ENCODE results near the gene CCBE1. TPM values are rescaled to one million over a fixed set of nuclear protein-coding genes. Genes with fewer than 3 reads are reported as not detected.

CCBE1 gene
- total and polyA plus RNA-seq, 9 of the 15 experiments (the other 6 are each of a cell fraction or from before 2014, with no cell fraction given) = 0.20 TPM; not detected in 8

DNA sequence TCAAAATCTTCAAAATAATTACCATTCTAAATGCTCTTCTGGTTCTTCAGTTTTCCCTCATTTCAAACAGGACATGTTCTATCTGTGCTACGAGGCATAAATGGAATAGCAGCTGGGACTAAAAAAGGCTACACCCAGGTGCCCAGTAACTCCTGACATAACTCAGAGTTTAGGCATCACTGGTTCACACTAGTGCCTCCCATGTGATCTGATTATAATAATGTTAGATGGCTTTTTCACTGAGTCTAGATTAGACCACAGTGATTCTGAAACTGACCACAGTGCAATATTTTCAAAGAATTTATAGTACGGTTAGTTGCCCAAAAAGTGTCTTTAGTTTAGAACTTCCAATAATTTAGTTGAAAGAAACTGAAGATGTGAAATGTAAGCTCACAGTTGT is 123.3 kb downstream of the CCBE1 start (continued):
- TF ChIP-seq, protein P1, sequence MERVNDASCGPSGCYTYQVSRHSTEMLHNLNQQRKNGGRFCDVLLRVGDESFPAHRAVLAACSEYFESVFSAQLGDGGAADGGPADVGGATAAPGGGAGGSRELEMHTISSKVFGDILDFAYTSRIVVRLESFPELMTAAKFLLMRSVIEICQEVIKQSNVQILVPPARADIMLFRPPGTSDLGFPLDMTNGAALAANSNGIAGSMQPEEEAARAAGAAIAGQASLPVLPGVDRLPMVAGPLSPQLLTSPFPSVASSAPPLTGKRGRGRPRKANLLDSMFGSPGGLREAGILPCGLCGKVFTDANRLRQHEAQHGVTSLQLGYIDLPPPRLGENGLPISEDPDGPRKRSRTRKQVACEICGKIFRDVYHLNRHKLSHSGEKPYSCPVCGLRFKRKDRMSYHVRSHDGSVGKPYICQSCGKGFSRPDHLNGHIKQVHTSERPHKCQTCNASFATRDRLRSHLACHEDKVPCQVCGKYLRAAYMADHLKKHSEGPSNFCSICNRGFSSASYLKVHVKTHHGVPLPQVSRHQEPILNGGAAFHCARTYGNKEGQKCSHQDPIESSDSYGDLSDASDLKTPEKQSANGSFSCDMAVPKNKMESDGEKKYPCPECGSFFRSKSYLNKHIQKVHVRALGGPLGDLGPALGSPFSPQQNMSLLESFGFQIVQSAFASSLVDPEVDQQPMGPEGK (CRISPR knock-in tag; IDR thresholded peaks at IDR 0.05; ENCODE audit: borderline replicate concordance) = no peak
- TF ChIP-seq ZC3H4 (CRISPR knock-in tag; IDR thresholded peaks at IDR 0.05; ENCODE audit: borderline replicate concordance) (no peak), MYC (IDR thresholded peaks at IDR 0.05; ENCODE audit: low read depth, low read length) (no peak), MYC (CRISPR knock-in tag; IDR thresholded peaks at IDR 0.05; ENCODE audit: borderline replicate concordance, low read depth) (no peak), FOSL1 (tag; conservative IDR thresholded peaks at IDR 0.05) (no peak), RBM14 (IDR thresholded peaks at IDR 0.05; ENCODE audit: borderline replicate concordance, insufficient read depth, low read depth, low read length) (no peak), CXXC5 (CRISPR knock-in tag; IDR thresholded peaks at IDR 0.05) (no peak), PHTF2 (CRISPR knock-in tag; IDR thresholded peaks at IDR 0.05) (no peak)

DNA sequence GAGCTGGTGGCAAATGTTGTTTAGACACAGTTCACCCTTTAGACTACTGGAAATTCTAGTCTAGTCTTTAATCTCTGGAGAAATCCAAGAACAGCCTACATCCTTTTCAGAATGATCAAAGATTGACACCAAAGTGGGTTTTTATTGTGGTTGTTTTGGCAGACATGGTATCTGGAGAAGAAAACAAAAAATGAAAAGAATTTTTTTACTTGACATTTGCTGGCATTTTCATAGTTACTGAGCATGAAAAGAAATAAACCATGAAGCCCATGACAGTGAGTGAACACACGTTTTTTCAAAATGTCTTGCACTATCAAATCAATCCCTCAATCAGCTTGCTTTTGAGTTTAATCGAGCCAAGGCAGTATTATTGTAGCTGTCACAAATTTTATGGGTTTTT is 125.3 kb downstream of the CCBE1 start:
- no peaks in the 10 kb centered on the region for H3K36me3 ChIP-seq (ENCODE audit: control insufficient read depth, insufficient read depth, low read length)
- no TSS peak for BruUV-seq (replicated peaks)
- no peak for DNase-seq (ENCODE audit: extremely low read depth in 1 of 4, low spot score in 3 of 4)
- H3K4me1 ChIP-seq (replicated peaks in 1 of 2; ENCODE audit: control insufficient read depth in 2 of 2, insufficient read depth in 2 of 2, low read length in 2 of 2) = no peaks in the 10 kb centered on the region
- H3K27ac ChIP-seq (ENCODE audit: extremely low read depth, low read depth, low read length) = no peak overlapping the region
- intact Hi-C loops (cut with micrococcal nuclease) = no loop called here
- no peak overlapping the region for H3K9ac ChIP-seq (ENCODE audit: insufficient read depth in 1 of 2, low read depth in 2 of 2, low read length in 2 of 2)
- ChIA-PET POLR2A (no interaction called here), CTCF (ENCODE audit: low intra/inter-chr PET ratio) (no interaction called here)
- WGBS (ENCODE audit: insufficient coverage, low coverage, missing lambda C conversion rate) = 0% methylated on average over 2 of the region's 2 CpGs
- no peak for ATAC-seq
- no peak for TF ChIP-seq TBL1XR1 (IDR thresholded peaks at IDR 0.05; ENCODE audit: low read length in 2 of 2)
- no peak for TF ChIP-seq SAFB2 (IDR thresholded peaks at IDR 0.05; ENCODE audit: borderline replicate concordance, low read depth, low read length, severe bottlenecking)
- no peak for TF ChIP-seq RBM25 (IDR thresholded peaks at IDR 0.05; ENCODE audit: low read depth, low read length, severe bottlenecking)
- no peaks in the 10 kb centered on the region for H4K20me1 ChIP-seq (replicated peaks; ENCODE audit: control insufficient read depth, insufficient read depth, low read length)
- H3K79me2 ChIP-seq (ENCODE audit: control insufficient read depth, insufficient read depth, low read length) = no peaks in the 10 kb centered on the region
- H3K4me2 ChIP-seq (ENCODE audit: insufficient read depth, low read length) = no peak overlapping the region
- H3K27me3 ChIP-seq (ENCODE audit: control insufficient read depth in 2 of 2, insufficient read depth in 2 of 2, low read length in 2 of 2) = peaks cover 0 to 8% of the 10 kb centered on the region in 2 experiments; a peak in 2 of 5 replicates
- no peaks in the 10 kb centered on the region for H3K9me3 ChIP-seq (replicated peaks; ENCODE audit: control insufficient read depth, insufficient read depth, low read depth, low read length)
- no peak for FAIRE-seq
- no peak overlapping the region for H2AFZ ChIP-seq (ENCODE audit: low read depth, low read length)
- H3K4me3 ChIP-seq = no peak overlapping the region
- in situ Hi-C loops (cut with MboI) = no loop called here
- no peaks in the 10 kb centered on the region for H3K9me1 ChIP-seq (ENCODE audit: control insufficient read depth, insufficient read depth, low read length)
